Mammary epithelial cell (primary cell): ENCODE results near the gene OR13A1.

ENCODE experiments used
- CTCF ChIP-seq, 2 donors: IDR thresholded peaks in 1 of 2; conservative IDR thresholded peaks in 1 of 2; 2 replicates each; pipeline ENCODE4 v1.5.1; 2011 to 2012; ENCODE audit warnings: inconsistent platforms in 2 of 2, low read length in 2 of 2, mild to moderate bottlenecking in 2 of 2, control low read depth in 1 of 2, low read depth in 1 of 2; ENCODE audit not compliant: insufficient read depth in 1 of 2; ENCODE audit errors: extremely low read depth in 1 of 2
- EZH2 ChIP-seq: IDR thresholded peaks from 2 replicates; pipeline ENCODE4 v1.6.1; 2012; ENCODE audit warnings: low read length, inconsistent platforms, borderline replicate concordance

GRCh38 chr10:45265996-45266395, 49.4 kb downstream of the OR13A1 start:
- no peak for TF ChIP-seq EZH2
- TF ChIP-seq CTCF (conservative IDR thresholded peaks at IDR 0.05 in 1 of 2, IDR thresholded peaks at IDR 0.05 in 1 of 2; ENCODE audit: extremely low read depth in 1 of 2, insufficient read depth in 1 of 2, low read depth in 1 of 2, low read length in 2 of 2): no peak
